D341Med (cell line): ENCODE data around the gene WNT8B.

ENCODE experiments used
- DNase-seq: peaks from one replicate; pipeline ENCODE4 v3.0.0; 2012; ENCODE audit warnings: low spot score

WNT8B gene

GRCh38 chr10:100483876-100484666 lies 21.3 kb downstream of the WNT8B start:
- DNase-seq, result peak; percentile 34

- DNase-seq, result no peak
These were observed 22.6 kb downstream of the WNT8B start for GRCh38 chr10:100485366-100485765.

DNA sequence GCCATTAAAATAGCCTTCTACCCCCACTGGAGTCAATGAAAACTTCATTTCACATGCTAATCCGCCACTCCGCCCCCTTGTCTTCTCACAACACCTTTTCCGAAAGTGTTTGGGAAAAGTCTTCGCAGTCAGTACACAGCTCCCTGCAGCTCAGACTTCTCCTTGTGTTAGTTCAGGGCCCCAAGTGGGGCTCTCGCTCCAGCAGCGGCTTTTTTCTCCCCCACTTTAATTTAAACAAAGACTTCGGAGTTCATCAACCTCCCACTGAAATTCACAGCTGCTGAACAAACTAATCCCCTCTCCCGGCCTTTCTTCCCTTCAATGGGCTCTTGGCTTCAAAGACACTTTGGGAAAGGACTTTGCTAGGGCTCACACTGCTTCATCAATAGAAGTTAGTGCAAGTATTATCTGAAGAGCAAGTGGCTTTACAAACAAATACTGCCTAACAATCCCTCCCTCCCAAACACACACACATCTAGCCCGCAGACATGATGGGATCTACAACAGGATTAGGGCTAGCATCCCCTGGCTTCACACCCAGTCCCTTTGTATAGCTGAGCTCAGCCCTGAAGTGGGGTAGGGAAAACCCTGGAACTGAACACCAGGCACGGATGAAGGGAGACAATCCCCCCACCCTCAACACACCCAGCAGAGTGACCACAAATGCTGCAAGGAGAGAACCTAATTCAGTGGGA lies 23.1 kb downstream of the WNT8B start:
- DNase-seq, result no peak

GRCh38 chr10:100487529-100487928 lies 24.7 kb downstream of the WNT8B start:
- no peak for DNase-seq

GRCh38 chr10:100489396-100489795 lies 26.6 kb downstream of the WNT8B start:
- DNase-seq, result no peak

DNA sequence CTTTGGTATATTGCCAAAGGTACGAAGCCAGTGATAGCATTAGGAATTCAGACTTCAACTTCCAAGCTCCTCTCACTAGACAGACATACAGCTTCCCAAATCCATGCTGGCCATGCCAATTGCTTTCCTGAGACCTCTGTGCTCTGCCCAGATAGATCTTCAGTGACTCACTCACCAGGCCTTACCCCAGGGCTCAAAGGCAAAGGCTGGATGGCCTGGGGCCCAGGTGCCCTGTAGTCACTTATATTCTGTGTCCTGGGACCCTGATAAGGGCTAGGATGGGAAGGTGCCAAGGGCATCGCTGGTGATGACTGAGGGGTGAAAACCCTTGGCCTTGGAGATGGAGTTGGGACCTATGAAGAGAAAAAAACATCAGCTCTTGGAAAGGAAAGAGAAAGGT lies 27.7 kb downstream of the WNT8B start:
- no peak for DNase-seq

GRCh38 chr10:100496567-100496966 lies 33.8 kb downstream of the WNT8B start:
- DNase-seq, result no peak

GRCh38 chr10:100498059-100498458 lies 35.2 kb downstream of the WNT8B start:
- no peak for DNase-seq

DNA sequence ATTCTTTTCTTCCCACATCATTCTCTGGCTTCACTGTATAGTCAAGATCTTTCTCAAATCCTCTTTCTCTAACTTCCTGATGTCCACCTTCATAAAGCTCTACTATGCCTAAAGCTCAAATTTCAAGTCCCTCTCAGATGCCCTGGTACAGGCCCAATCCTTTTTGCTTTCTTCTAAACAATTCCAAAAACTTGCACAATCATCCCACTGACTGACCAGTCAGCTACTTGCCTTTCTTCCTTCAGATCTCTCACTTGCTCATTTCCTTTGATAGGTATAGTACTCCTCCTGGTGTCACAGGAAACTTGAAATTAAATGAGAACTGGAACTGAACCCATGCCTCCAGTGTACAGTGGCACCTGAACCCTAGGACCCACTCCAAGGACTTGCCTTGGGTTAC lies 38.6 kb downstream of the WNT8B start:
- no peak for DNase-seq

DNA sequence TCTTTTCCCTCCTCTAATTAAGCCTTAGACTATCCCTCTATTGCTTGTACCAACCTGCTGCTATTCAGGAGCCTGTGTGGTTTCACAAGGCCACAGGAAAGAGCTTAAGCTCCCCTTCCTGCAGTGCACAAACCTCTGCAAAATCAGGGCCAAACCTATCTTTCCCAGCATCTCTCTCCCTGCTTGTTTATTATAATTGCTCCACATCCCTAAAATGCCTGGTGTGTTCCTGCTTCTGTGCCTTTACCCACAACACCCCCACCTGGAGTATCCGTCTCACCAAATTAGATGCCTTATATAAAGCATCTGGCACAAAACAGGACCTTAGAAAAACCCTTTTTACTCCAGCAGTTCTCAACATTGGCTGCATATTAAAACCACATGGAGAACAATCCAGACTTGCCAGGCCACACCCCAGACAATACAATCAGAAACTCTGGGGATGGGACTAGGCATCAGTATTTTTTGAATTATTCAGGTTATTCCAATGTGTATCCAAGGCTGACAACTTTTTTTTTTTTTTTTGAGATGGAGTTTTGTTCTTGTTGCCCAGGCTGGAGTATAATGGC lies 40.2 kb downstream of the WNT8B start:
- DNase-seq, result no peak

GRCh38 chr10:100504096-100504495 lies 41.3 kb downstream of the WNT8B start:
- DNase-seq, result no peak

DNA sequence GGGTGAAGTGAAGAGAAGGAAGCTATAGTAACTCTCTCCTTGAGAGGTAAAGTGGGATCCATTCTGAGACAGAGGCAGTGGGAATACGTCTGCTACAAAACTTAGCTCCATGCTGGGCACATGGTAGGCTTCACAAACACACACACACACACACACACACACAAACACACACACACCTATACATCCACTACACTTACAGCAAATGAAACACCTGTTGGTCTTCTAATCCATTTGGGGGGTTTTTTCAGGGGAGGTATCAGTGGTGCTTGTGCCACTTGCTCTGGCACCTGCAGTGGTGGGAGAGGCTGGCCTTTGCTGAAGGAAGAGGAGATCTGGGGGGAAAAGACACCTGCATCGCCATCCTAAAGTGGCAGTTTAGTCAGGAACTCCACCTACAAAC lies 42.4 kb downstream of the WNT8B start:
- DNase-seq, result no peak

DNA sequence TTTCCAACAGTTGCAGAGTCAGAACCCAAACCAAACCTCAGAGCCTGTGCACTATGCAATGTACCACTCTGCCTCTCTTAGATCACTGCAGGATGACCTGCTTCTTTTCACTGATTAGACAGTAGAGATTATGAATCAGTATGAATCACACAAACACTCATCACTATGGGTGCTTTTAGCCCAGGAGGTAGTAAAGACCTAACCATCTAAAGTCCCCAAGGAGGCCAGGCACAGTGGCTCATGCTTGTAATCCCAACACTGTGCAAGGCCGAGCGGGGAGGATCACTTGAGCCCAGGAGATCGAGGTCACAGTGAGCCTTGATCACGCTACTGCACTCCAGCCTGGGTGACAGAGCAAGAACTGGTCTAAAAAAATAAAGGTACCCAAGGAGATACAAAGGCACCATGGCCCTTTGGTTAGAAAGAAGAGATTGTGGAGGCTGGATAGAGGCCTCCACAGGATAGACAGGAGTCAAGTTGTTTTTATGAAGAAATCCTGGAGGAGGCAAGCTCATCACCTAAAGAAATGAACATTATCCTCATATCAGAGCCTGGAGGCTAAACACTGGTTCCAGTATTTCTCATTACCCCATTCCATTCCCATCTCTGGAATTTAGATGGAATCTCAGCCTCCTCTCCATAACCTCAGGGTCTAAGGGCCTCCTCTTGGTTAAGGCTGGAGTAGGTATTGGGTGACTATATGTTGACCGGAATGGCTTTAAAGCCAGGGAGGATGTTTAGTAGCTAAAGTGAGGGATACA lies 44.0 kb downstream of the WNT8B start:
- DNase-seq, result no peak

- no peak for DNase-seq
These were observed 44.5 kb downstream of the WNT8B start for GRCh38 chr10:100507357-100507732.

GRCh38 chr10:100508266-100508665 lies 45.5 kb downstream of the WNT8B start:
- no peak for DNase-seq

DNA sequence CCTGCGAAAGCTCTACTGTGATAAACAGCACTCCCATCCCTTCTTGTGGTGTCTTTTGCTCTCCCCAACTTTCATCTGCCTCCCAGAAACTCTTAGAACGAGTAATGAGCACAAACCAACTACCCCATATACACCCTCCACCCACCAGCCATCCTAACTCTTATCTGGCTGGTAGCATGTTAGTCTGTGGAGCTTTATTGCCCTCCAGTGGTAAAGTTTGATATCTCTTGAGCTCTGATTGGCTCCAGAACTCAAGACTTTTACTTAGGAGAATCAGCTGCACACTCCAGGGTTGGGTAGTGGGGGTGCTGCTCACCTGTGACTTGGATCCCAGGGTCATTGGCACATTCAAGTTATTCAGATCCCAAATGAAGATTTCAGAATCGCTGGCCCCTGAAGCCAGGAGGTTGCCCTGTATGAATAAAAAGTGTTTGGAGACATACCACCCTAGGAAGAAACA lies 45.9 kb downstream of the WNT8B start:
- DNase-seq, result peak; percentile 54

GRCh38 chr10:100509241-100509840 lies 46.5 kb downstream of the WNT8B start:
- DNase-seq, result no peak

DNA sequence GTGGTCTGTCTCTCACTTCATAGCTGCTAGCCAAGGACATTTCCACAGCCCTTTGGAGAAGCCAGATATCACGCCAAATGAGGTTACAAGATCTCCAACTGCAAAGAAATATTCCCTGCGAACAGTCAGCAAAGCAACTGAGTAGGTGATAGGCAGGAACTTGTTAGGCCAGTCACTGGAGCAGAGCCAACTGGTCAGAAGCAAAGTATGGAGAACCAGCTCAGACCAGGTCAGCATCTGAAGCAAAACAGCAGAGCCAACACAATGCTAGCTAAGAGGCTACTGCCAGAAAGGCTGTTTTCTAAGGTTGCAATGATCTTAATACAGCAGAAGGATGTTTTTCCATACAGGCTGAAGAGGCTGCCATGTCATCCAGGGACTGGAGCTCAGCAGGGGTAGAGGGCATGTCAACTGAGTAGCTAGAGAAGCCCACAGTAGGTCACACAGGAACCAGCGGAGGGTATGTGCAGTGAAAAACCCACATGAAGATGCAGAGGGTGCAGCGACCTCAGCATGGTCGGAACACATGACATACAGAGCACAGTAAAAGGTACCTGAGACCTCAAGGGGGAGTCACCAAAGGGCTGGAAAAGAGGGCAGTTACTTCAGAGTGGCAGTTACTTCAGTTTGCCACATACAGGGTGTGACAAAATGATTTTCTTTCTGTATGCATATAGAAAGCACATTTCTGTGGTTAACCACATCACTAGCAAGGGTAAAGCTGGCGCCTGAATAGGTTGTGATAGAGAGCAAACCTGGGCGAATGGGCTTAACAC lies 47.9 kb downstream of the WNT8B start:
- DNase-seq, result no peak

- no peak for DNase-seq
These were observed 52.8 kb downstream of the WNT8B start for GRCh38 chr10:100515612-100516011.

DNA sequence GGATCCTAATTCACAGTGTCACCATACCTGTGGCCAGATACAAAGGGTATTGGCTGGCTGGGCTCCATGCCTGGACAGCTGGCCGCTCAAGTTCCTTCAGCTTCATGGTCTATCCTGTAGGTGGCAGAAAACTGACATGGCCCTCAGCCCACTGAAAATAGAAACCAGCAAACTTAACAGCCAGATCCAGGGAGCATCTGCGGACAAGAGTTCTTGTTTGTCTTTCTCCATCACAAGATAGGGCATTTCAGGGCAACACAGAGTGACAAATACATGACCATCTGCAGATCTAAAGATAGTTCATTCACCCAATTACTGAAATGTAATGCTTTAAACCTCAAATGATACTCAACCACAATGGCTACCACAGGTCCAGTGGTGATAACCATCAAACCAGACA lies 54.0 kb downstream of the WNT8B start:
- no peak for DNase-seq

DNA sequence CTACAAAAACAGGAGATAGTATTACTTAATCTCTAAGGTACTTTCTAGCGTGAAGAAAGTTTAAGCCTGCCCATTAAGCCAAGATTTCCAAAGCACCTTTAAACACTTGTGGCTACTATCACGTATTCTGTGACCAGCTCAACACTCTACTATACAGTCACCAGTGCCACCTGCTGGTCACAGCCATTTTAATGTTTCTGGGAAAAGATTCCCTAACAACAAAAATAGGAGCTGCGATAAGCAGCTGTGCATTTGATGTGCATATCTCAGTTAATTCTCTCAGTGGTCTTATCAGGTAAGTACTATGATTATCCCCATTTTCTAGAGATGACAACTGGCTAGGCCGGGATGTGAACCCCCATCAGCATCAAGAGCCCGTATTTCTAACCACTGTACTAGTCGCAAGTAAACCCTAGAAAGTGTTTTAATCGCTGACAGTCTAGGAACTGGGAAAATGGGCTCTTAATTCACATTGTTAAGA lies 56.0 kb downstream of the WNT8B start:
- DNase-seq, result peak; percentile 46
